NCI-H460 (cell line): ENCODE data around the gene PRODH2. TPM values are rescaled to one million over a fixed set of nuclear protein-coding genes. Genes with fewer than 3 reads are reported as not detected.
"Not testable (repeated sequence)": the region's sequence is repeated elsewhere in the genome, so short reads cannot be mapped to it uniquely, and the experiment has no call there.

ENCODE experiments used
- DNase-seq: peaks from one replicate; pipeline ENCODE4 v3.0.0-alpha.2; 2016; ENCODE audit warnings: low read depth; ENCODE audit errors: extremely low read depth
- total RNA-seq: library from RNA; depleted of rRNA; stranded (reverse); fragments of >200 nt; shearing (Covaris generic); gene quantifications from 2 replicates; pipeline ENCODE4 v1.2.3, GENCODE V29; 2014

PRODH2 gene
- total RNA-seq, 1 experiment from 2014 or later: not detected

- no peak for DNase-seq
Measured at GRCh38 chr19:35843676-35844481, 31.2 kb upstream of the PRODH2 start.

GRCh38 chr19:35842666-35843272, 30.1 kb upstream of the PRODH2 start:
- DNase-seq: no peak

- no peak for DNase-seq
Measured at GRCh38 chr19:35841961-35842595, 29.4 kb upstream of the PRODH2 start.

GRCh38 chr19:35836096-35836495, 23.5 kb upstream of the PRODH2 start:
- DNase-seq: not testable (repeated sequence)

GRCh38 chr19:35833972-35834371, 21.3 kb upstream of the PRODH2 start:
- no peak for DNase-seq

- no peak for DNase-seq
Measured at GRCh38 chr19:35832054-35832453, 19.4 kb upstream of the PRODH2 start.

- no peak for DNase-seq
Measured at GRCh38 chr19:35830986-35831385, 18.3 kb upstream of the PRODH2 start.

DNA sequence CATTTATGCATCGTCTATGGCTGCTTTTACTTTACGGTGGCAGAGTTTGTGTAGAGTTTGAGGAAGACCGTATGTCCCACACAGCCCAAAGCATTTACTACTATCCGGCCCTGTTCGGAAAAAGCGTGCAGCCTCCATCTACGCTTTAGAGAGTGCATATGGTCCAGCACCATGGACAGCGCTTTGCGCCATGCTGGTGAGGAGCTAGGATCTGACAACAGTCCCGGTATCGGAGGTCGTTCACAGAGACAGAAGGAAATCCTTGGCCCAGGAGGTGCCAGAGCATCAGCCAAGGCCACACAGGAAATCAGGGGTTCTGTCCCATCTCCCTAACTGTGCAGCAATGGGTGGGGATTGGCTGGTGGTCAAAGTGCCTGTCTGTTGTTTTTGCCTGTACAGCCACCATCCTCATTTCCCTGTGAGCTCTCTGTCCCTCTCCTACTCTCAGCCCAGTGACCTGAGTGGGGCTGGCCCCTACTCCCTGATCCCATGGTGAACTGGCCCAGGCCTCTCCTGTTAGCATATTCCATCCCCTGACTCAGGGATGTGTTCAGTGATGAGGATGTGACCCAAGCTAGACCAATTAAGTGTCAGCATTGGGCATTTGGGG, 16.2 kb upstream of the PRODH2 start:
- peak; percentile 69 for DNase-seq

- no peak for DNase-seq
Measured at GRCh38 chr19:35824150-35824549, 11.5 kb upstream of the PRODH2 start.

GRCh38 chr19:35822579-35822978, 9.9 kb upstream of the PRODH2 start:
- DNase-seq: no peak

DNA sequence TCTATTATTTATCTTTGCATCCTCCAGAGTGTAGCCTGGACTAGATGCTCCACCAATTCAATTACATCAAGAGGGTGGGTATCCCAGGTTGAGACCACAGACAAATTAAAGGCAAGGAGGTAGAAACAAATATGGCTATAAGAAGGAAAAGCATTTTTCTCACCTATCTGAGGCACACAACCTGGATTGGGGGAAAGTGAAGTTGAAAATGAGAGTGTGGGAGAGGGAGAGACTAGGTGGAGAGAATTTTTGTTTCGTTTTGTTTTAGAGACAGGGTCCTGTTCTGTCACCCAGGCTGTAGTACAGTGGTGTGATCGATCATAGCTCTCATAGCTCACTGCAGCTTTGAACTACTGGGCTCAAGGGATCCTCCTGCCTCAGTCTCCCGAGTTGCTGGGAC, 5.8 kb upstream of the PRODH2 start:
- no peak for DNase-seq

DNA sequence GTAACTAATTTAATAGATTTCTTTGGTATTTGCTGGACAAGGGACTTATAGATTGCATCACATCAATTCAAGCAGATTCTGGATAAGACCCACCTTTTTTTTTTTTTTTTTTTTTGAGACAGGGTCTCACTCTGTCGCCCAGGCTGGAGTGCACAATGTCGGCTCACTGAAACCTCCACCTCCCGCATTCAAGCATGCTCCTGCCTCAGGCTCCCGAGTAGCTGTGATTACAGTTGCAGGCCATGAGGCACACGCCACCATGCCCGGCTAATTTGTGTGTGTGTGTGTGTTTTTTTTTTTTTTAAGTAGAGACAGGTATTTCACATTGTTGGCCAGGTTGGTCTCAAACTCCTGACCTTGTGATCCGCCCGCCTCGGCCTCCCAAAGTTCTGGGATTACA, 4.2 kb upstream of the PRODH2 start:
- DNase-seq: no peak

GRCh38 chr19:35816262-35816661, 3.6 kb upstream of the PRODH2 start:
- DNase-seq: no peak

DNA sequence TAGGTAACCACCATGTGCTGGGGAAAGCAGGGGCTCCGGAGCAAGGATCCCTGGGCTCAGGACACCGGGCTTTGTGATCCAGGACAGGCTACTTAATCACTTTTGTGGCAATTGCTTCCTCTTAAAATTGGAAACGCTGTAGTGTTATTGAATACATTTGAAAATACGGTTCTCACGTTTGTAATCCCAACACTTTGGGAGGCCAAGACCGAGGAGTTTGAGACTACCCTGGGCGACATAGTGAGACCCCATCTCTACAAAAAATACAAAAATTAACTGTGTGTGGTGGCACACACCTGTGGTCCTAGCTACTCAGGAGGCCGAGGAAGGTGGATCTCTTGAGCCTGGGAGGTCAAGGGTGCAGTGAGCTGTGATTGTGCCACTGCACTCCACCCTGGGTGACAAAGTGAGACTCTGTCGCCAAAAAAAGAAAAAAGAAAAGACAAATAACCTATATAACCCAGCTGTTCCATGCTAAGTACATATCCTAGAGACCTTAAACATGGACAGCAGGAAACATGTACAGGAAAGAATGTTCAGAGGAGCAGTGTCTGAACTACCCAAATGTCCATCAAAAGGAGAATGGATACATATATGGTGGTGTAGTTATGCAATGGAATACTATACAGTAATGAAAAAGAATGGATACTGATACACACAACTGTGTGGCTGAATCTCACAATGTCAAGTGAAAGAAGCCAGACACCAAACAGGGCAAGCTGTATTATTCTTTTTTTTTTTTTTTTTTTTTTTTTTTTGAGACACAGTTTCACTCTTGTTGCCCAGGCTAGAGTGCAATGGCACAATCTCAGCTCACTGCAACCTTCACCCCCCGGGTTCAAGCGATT, 622 bp upstream of the PRODH2 start:
- no peak for DNase-seq

GRCh38 chr19:35811317-35812219, 1.1 kb downstream of the PRODH2 start:
- DNase-seq: no peak

DNA sequence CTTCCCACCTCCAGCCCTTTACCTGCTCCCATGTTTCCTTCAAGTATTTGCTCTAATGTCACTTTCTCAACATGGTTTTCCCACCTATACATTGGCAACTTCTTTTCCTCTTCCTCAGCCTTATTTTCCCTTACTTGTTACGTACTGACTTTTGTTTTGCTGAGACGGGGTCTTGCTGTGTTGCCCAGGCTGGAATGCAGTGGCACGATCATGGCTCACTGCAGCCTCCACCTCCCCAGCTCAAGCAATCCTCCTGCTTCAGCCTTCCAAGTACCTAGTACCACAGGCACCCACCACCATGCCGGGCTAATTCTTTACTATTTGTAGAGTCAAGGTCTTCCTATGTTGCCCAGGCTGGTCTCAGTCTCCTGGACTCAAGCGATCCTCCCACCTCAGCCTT, 5.0 kb downstream of the PRODH2 start:
- DNase-seq: no peak

GRCh38 chr19:35806597-35806996, 6.0 kb downstream of the PRODH2 start:
- no peak for DNase-seq

GRCh38 chr19:35805526-35806102, 7.0 kb downstream of the PRODH2 start:
- no peak for DNase-seq

DNA sequence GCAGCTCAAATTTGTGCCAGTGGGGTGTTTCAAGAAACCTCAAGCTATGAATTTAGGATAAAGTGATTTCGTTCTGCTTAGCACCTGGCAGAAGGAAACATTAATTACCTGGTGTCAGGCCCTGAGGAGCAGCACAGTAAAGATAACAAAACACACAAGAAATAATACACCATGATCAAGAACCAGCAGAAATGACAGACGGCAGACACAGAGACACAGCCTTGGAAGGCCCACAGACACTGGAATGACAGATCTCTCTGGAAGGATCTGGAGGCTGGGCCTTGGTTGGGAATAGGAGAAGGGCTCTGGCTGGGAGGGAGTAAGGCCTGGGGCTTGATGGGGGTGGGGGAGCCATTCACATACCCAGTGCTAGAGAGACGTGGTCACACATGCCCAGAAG, 10.8 kb downstream of the PRODH2 start:
- no peak for DNase-seq
